HL-60 (cell line): Measurements from ENCODE around the gene TPM2.

Experiments
- GABPA ChIP-seq: IDR thresholded peaks from 2 replicates; pipeline ENCODE4 v1.6.1; 2012; ENCODE audit warnings: low read depth
- POLR2AphosphoS5 ChIP-seq: IDR thresholded peaks from 2 replicates; pipeline ENCODE4 v1.6.1; 2012; ENCODE audit warnings: low read depth
- SPI1 ChIP-seq: IDR thresholded peaks from 2 replicates; pipeline ENCODE4 v1.6.1; 2012; ENCODE audit warnings: low read depth, mild to moderate bottlenecking, borderline replicate concordance
- TF ChIP-seq, protein P1 (sequence below): IDR thresholded peaks from one replicate; pipeline ENCODE4 v1.5.1; 2011; ENCODE audit warnings: low read length, control low read depth, inconsistent platforms; ENCODE audit not compliant: insufficient read depth

- TF ChIP-seq, protein P1, sequence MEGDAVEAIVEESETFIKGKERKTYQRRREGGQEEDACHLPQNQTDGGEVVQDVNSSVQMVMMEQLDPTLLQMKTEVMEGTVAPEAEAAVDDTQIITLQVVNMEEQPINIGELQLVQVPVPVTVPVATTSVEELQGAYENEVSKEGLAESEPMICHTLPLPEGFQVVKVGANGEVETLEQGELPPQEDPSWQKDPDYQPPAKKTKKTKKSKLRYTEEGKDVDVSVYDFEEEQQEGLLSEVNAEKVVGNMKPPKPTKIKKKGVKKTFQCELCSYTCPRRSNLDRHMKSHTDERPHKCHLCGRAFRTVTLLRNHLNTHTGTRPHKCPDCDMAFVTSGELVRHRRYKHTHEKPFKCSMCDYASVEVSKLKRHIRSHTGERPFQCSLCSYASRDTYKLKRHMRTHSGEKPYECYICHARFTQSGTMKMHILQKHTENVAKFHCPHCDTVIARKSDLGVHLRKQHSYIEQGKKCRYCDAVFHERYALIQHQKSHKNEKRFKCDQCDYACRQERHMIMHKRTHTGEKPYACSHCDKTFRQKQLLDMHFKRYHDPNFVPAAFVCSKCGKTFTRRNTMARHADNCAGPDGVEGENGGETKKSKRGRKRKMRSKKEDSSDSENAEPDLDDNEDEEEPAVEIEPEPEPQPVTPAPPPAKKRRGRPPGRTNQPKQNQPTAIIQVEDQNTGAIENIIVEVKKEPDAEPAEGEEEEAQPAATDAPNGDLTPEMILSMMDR: no peak
- TF ChIP-seq POLR2AphosphoS5: no peak
- no peak for TF ChIP-seq GABPA
- TF ChIP-seq SPI1: no peak
These were observed 875 bp downstream of the TPM2 start for GRCh38 chr9:35688558-35689541.
